HG02610 (cell line): ENCODE data around the gene SLC66A2.
"Not testable (repeated sequence)": the region's sequence is repeated elsewhere in the genome, so short reads cannot be mapped to it uniquely, and the experiment has no call there.

Source experiments
- ATAC-seq: cut with Tn5 transposase; IDR thresholded peaks from one replicate; pipeline ENCODE4 v1.9.1; 2021; ENCODE audit warnings: mild to moderate bottlenecking, moderate library complexity; ENCODE audit not compliant: unreplicated experiment

SLC66A2 gene

GRCh38 chr18:79971211-79971952, 19.9 kb upstream of the SLC66A2 start:
- no peak for ATAC-seq

GRCh38 chr18:79970419-79971133, 19.1 kb upstream of the SLC66A2 start:
- ATAC-seq, result no peak

- no peak for ATAC-seq
These were observed 13.9 kb upstream of the SLC66A2 start for GRCh38 chr18:79965119-79965902.

GRCh38 chr18:79964330-79965118, 13.1 kb upstream of the SLC66A2 start, which contains the start of gene HSBP1L1:
Gene HSBP1L1 (plus strand): TSS chr18:79964643. CDS start chr18:79964736, 93 bp downstream.
- ATAC-seq, result peak; percentile 73

GRCh38 chr18:79963658-79964329, 12.3 kb upstream of the SLC66A2 start:
- ATAC-seq, result no peak

- peak; percentile 46 for ATAC-seq
These were observed 11.6 kb upstream of the SLC66A2 start for GRCh38 chr18:79962835-79963657.

GRCh38 chr18:79962311-79962710, 10.9 kb upstream of the SLC66A2 start:
- ATAC-seq, result no peak

- ATAC-seq, result no peak
These were observed 10.3 kb upstream of the SLC66A2 start for GRCh38 chr18:79961527-79962291.

- no peak for ATAC-seq
These were observed 9.6 kb upstream of the SLC66A2 start for GRCh38 chr18:79960921-79961526.

GRCh38 chr18:79960161-79960801, 8.8 kb upstream of the SLC66A2 start:
- not testable (repeated sequence) for ATAC-seq

- no peak for ATAC-seq
These were observed 7.5 kb upstream of the SLC66A2 start for GRCh38 chr18:79958981-79959380.

- ATAC-seq, result no peak
These were observed 4.8 kb upstream of the SLC66A2 start for GRCh38 chr18:79956276-79956675.

- ATAC-seq, result no peak
These were observed 4.0 kb upstream of the SLC66A2 start for GRCh38 chr18:79955302-79956075.

- no peak for ATAC-seq
These were observed 3.3 kb upstream of the SLC66A2 start for GRCh38 chr18:79954791-79955190.

GRCh38 chr18:79953971-79954651, 2.7 kb upstream of the SLC66A2 start:
- no peak for ATAC-seq

- ATAC-seq, result no peak
These were observed 1.6 kb upstream of the SLC66A2 start for GRCh38 chr18:79952996-79953559.
